COLO829 (cell line): ENCODE data around the gene KLF5.
"Not testable (repeated sequence)": the region's sequence is repeated elsewhere in the genome, so short reads cannot be mapped to it uniquely, and the experiment has no call there.

Experiments used
- DNase-seq: peaks from one replicate; pipeline ENCODE4 v3.0.0; 2012; ENCODE audit warnings: low spot score

KLF5 gene

GRCh38 chr13:73088332-73088935 lies 29.6 kb downstream of the KLF5 start:
- no peak for DNase-seq

- no peak for DNase-seq
Measured at GRCh38 chr13:73089213-73089612, 30.4 kb downstream of the KLF5 start.

DNA sequence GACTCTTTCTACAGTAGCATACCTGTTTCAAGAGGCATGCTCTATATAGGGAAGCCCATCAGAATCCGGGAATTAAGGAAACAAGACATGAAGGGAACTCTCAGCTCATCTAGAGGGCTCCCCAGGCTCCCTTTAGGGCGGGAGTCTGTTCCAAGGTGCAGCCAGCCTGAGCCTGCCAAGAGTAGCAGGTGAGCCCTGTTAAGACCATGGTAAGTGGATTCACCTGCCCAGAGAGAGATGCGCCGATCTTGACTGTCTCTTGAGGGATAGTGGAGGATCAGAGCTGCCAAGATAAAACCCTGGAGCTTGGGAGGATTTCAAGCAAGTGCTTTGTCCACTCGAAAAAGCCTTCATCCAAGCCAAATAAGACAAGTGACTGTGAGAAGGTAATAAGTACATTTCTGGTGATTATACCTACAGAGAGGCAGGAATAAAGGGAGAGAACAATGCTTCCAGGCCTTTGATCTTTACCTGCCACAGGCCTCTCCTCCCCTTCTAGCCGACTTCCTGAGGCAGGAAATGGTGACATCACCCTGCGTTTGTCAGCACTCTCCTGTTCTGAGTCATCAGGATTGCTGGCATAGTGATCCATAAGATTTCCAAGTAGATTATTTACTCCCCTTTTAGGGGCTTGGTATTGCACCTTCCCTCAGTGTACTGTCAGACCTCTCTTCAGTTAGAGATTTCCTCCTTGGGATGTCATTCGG lies 31.5 kb downstream of the KLF5 start:
- DNase-seq: peak; percentile 49

- no peak for DNase-seq
Measured at GRCh38 chr13:73090823-73091187, 32.0 kb downstream of the KLF5 start.

GRCh38 chr13:73092829-73093228 lies 34.0 kb downstream of the KLF5 start:
- no peak for DNase-seq

DNA sequence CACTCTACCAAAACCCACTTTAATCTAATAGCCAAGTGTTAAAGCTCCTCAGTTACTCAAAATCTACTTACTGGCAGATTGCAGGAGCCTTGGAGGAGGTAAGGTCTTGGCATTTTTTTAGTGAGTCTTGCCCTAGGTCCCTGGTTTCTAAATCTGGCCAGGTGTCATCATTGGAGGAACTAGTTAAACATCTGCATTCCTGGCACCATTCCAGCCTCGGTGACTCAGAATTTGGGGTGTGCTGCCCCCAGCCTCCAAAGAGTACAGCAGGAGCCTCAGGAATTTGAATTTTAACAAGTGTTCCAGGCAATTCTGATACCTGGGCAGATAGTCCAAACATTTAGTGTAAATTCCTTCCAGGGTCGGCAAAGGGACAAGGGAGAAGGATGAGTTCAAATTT lies 37.4 kb downstream of the KLF5 start:
- no peak for DNase-seq

DNA sequence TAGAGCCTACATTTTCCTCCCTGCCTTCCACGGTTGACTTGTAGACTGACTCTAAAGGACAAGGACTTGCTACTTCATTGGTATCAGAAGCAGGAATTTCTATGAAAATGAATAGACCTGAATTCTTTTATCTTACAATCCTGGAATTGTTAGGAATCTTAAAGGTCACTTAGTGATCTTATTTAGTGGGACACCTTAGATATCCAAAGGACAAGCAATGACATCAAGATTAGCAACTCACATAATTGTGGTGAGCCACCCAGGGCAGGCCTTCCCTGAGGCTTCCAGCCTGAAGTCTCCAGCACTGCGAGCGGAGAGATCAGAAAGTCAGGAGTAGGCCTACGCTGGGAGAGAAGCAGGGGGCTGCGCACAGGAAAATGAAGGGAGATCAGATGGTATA lies 37.8 kb downstream of the KLF5 start:
- no peak for DNase-seq

- DNase-seq: not testable (repeated sequence)
Measured at GRCh38 chr13:73100781-73101180, 42.0 kb downstream of the KLF5 start.

GRCh38 chr13:73101351-73102007 lies 42.7 kb downstream of the KLF5 start:
- no peak for DNase-seq

- DNase-seq: no peak
Measured at GRCh38 chr13:73103238-73103637, 44.4 kb downstream of the KLF5 start.

DNA sequence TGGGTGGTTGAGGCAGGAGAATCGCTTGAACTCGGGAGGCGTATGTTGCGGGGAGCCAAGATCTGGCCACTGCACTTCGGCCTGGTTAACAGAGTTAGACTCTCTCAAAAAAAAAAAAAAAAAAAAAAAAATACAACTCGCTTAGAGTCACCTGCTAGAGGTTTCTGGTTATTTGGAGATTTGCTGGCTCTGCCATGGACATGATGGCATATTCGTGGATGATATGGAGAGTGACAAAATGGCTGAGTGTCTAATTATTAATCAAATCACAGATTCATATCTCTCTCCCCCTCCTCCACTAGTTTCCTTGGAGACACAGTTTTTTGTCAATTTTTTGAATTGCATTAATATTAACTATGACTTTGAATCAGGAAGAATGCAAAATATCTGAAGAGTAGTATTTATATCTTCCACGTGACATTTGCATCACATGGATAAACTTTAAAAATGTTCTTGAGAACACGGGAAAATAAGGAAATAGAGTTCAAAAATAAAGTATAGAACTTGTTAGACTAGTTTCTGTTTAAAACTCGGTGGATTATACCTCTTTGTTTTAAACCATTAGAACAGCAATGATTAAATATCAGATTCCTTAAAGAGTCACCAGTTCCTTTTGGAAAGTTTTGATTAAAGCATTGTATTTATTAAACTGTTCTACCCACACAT lies 47.8 kb downstream of the KLF5 start:
- DNase-seq: no peak

DNA sequence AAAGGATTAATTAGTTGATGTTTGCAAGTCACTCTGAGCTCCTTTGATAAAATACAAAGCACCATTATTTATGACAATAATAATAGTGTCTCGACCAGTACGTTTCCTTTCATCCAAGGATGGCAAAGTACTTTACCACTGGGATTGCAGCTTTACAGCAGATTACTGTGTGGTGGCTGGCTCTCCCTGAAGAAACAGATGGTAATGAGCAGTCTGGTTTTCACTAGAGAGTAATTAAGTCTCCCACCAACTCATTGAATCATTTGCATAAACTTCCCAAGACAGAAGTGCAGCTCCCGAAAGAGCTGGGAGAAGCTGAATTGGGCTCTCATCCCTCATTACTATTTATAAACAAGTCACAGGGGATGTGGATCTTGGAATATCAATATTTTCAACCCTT lies 48.7 kb downstream of the KLF5 start:
- no peak for DNase-seq

- DNase-seq: no peak
Measured at GRCh38 chr13:73107970-73108369, 49.2 kb downstream of the KLF5 start.

GRCh38 chr13:73109288-73109899 lies 50.6 kb downstream of the KLF5 start:
- DNase-seq: no peak

GRCh38 chr13:73109969-73110368 lies 51.2 kb downstream of the KLF5 start:
- no peak for DNase-seq

DNA sequence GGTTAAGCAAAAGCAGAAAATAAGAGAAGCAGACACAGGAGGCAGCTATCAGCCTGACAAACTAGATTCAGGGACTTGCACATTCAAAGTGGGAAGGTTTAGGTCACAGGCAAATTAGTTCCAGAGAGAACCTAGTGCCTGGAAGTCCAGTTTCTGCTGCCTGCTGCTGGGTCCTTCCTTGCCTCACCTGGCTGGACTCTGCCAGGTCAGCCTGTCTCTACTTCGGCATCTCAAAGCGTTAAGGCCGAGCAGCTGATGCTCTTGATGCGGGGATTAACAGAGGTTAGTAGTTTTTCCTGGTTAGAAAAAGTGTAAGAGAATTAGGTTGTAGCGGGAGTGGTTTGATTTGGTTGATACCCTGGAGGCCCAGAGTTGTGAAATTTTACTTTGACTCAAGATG lies 52.0 kb downstream of the KLF5 start:
- DNase-seq: no peak

DNA sequence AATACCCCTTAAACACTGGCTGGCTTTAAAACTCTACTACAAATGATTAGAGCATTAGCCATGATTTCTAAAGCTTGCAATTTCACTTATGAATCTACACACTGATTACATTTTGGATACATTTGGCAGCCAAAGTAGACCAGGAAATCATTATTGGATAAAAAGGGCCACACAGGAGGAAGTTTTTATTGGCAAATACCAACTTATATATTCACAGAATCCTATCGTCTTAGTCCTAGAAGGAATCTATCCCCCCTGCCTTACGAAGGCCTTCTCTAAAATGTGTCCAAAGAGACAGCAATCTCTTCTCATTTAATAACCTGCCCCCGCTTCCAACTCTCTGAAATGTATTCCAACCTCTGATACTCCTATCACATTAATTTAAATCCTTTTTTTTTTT lies 52.5 kb downstream of the KLF5 start:
- DNase-seq: no peak

DNA sequence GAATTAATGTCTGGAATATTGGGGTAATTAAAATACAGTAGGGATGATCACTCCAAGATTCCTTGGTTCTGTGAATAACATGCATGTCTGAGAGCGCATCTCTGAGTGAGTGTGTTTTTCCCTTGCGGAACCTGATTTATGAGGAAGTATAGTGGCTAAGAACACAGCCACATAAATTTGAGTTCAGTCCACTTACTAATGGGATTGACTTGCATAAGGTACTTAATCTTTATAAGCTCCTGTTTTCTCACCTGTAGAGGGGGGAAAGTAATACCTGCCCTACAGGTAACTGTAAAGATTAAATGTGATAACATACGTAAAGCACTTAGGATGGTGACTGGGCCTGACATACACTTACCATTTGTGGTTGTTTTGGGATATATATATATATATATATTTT lies 60.8 kb downstream of the KLF5 start:
- DNase-seq: no peak
